ENCODE results near the gene MOK. TPM values are rescaled to one million over a fixed set of nuclear protein-coding genes. Genes with fewer than 3 reads are reported as not detected.

Gene MOK
- total and polyA plus RNA-seq, 9 donors, result 20.0 to 51.1 (median 23.8) TPM

GRCh38 chr14:102293781-102294180, 11.2 kb downstream of the MOK start:
- Histone ChIP-seq H3K27ac (peak overlapping the region in 1 of 2 donors; percentile 56), H3K9me3 (no peaks in the 10 kb centered on the region), H3K4me1 (ENCODE audit: insufficient read depth) (peaks cover 3% of the 10 kb centered on the region), H3K27me3 (no peaks in the 10 kb centered on the region), H3K4me3 (no peak overlapping the region), H3K36me3 (no peaks in the 10 kb centered on the region)
- 66 to 74% (median 70%) methylated on average over 6 of the region's 6 CpGs for WGBS, 3 donors
- intact Hi-C loops (cut with DNase I), result no loop called here
- DNase-seq, result no peak
- TF ChIP-seq CTCF (IDR thresholded peaks at IDR 0.05) (no peak), POLR2A (IDR thresholded peaks at IDR 0.05) (no peak), EP300 (IDR thresholded peaks at IDR 0.05) (no peak)

- no peak overlapping the region for H3K27ac ChIP-seq
- H3K36me3 ChIP-seq, result no peaks in the 10 kb centered on the region
- TF ChIP-seq POLR2A (IDR thresholded peaks at IDR 0.05) (no peak), EP300 (IDR thresholded peaks at IDR 0.05) (no peak)
- H3K9me3 ChIP-seq, result no peaks in the 10 kb centered on the region
- H3K4me1 ChIP-seq (ENCODE audit: insufficient read depth), result peaks cover 3% of the 10 kb centered on the region
- no peak overlapping the region for H3K4me3 ChIP-seq
- no peaks in the 10 kb centered on the region for H3K27me3 ChIP-seq
- DNase-seq, result no peak
- intact Hi-C loops (cut with DNase I), result no loop called here
- WGBS, 3 donors, result 93 to 96% (median 94%) methylated on average over 1 of the region's 1 CpG
Measured at GRCh38 chr14:102292441-102292840, 12.5 kb downstream of the MOK start.

- 91 to 100% (median 91%) methylated on average over 2 of the region's 2 CpGs for WGBS, 3 donors
- Histone ChIP-seq H3K4me3 (no peak overlapping the region), H3K36me3 (no peaks in the 10 kb centered on the region), H3K4me1 (ENCODE audit: insufficient read depth) (no peaks in the 10 kb centered on the region), H3K27ac (no peak overlapping the region), H3K27me3 (no peaks in the 10 kb centered on the region), H3K9me3 (no peaks in the 10 kb centered on the region)
- intact Hi-C loops (cut with DNase I), result no loop called here
- TF ChIP-seq EP300 (IDR thresholded peaks at IDR 0.05), result no peak
- TF ChIP-seq CTCF (IDR thresholded peaks at IDR 0.05), result no peak
- no peak for TF ChIP-seq POLR2A (IDR thresholded peaks at IDR 0.05)
- no peak for DNase-seq
Measured at GRCh38 chr14:102288139-102288538, 16.8 kb downstream of the MOK start.

- Histone ChIP-seq H3K4me1 (ENCODE audit: insufficient read depth) (no peaks in the 10 kb centered on the region), H3K4me3 (no peak overlapping the region), H3K9me3 (no peaks in the 10 kb centered on the region), H3K27ac (no peak overlapping the region), H3K27me3 (no peaks in the 10 kb centered on the region), H3K36me3 (no peaks in the 10 kb centered on the region)
- WGBS, 3 donors, result 84 to 95% (median 86%) methylated on average over 2 of the region's 2 CpGs
- intact Hi-C loops (cut with DNase I), result no loop called here
- no peak for TF ChIP-seq EP300 (IDR thresholded peaks at IDR 0.05)
- TF ChIP-seq POLR2A (IDR thresholded peaks at IDR 0.05), result no peak
- TF ChIP-seq CTCF (IDR thresholded peaks at IDR 0.05), result no peak
- DNase-seq, result no peak
Measured at GRCh38 chr14:102285106-102285505, 19.9 kb downstream of the MOK start.

- Histone ChIP-seq H3K4me3 (no peak overlapping the region), H3K4me1 (ENCODE audit: insufficient read depth) (no peaks in the 10 kb centered on the region), H3K36me3 (no peaks in the 10 kb centered on the region), H3K27me3 (no peaks in the 10 kb centered on the region), H3K27ac (no peak overlapping the region), H3K9me3 (no peaks in the 10 kb centered on the region)
- intact Hi-C loops (cut with DNase I), result no loop called here
- whole genome bisulfite sequencing, 3 donors, result 73 to 83% (median 78%) methylated on average over 2 of the region's 2 CpGs
- no peak for DNase-seq
- TF ChIP-seq EP300 (IDR thresholded peaks at IDR 0.05), result no peak
- TF ChIP-seq POLR2A (IDR thresholded peaks at IDR 0.05), result no peak
- TF ChIP-seq CTCF (IDR thresholded peaks at IDR 0.05), result no peak
Measured at GRCh38 chr14:102283631-102284129, 21.3 kb downstream of the MOK start.

Data from ovary (tissue), 9 donors.